Central memory CD4-positive, alpha-beta T cell (primary cell): ENCODE results near the gene C16orf78.

Source experiments
- DNase-seq: peaks from one replicate; pipeline ENCODE4 v3.0.0; 2022
- total RNA-seq, 3 experiments: gene quantifications; one replicate each; lab custom pipeline; 2026; lab: John Stamatoyannopoulos, UW

Gene C16orf78, protein sequence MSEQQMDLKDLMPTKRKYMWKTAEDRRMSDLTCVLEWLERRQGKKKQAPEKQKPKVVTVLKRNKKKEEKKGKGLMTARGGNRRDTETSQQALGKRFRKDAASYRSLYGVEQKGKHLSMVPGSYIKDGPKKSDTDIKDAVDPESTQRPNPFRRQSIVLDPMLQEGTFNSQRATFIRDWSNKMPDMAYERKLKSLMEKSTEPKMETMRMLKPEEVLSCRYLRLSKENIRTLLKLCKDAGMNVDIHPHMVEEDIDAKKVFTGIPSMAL
- total RNA-seq: 0 reads per million in 3 experiments

DNA sequence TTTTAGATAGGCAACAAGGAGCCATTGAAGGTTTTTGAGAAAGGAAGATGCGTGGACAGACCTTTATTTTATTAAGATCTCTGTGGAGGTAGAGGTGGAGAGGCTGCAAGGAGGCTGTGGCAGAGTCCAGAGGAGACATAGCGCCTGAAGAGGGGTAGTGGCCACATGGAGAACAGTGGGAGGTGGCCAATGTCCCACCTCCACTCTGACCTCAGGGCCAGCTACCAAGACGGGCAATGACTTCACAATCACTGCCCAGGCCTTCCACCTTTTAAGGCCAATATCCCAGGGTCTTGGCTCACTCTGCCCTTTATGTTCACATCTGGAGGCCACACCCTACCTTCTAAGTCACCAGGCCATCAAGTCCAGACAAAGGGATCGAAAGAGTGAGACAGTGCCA, at the start of gene C16orf78:
C16orf78 (plus strand) TSS at position 301 of the 400 bp plus-strand sequence. CDS start 136 bp downstream, outside the sequence.
- DNase-seq: no peak

DNA sequence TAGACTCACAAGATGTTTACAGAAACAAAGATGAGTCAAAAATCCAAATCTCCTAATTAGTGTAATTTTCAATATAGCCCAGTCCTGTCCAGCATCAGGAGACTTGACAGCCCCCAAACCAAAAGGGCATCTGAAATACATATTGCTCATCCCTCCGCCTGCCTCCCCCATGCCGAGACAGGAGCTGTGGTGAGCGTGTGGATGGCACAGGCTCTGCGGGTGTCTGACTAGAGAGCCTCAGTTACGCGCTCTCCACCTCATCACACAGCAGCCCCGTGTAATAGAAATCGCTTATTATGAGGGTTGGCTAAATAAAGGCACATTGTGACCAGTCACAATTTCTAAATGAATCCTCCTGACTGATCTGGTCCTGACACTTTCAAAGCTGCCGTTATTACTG, 48.9 kb upstream of the C16orf78 start:
- no peak for DNase-seq

DNA sequence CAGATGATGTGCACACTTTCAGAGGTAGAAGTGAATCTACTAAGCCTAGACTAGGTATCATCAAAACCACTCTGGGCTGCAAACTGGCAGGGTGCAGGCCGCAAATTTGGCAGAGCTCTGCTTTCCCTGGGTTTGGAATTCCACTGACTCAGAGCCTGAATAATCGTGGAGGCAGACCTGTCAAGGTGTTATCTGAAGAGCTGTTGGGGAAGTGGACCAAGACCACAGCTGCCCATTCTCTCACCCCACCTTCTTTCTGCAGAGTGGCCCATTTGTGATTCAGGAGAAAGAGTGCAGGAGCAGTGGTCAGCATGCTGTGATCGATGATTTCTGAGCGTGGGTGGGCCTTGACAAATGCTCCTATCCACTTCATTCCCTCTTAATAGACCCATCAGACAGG, 46.1 kb upstream of the C16orf78 start:
- DNase-seq: no peak

DNA sequence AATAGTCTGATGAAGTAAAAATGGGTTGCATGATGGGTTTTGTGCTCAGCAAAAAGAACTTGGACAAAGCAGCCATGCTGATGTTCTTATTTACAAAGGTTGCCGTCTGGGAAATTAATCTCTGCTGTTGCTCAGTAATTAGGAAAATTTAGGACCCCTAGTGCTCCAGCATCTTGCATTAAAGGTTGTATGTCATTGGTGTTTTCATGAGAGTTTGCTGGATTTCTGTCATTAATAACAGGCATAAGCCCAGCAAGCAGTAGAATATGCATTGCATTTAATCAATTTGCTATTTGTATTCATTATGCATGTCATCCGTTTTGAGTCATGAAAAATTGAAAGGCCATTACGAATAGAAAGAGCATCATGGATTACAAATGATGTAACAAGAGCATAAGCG, 45.3 kb upstream of the C16orf78 start:
- DNase-seq: no peak

DNA sequence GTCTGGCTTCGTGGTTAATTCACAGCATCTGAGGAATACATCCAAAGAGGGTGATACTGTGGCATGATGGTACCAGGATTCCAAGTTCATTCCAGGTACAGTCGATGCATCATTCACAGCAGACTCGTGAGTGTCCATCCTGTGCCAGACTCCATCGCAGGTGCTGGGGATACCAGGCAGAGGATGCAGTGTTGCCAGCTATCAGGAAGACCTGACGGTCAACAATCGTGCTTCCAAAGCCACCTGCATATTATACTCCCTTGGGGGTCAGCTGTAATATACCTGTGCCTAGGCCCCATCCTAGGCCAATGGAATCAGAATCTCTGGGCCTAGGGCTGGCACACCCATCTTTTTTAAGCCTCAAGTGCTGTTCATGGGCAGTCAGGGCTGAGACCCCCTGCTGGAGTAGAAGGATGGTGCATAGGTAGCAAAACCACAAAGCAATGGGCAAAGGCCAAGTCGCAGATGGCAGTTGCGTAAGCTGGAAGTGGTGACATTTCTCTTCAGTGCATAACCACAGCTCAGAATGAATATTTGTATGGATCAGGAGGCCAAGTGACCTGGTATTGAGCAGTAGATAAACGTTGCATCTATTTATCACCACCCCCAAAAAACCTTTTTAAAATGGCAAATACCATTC, 42.9 kb upstream of the C16orf78 start:
- DNase-seq: no peak

DNA sequence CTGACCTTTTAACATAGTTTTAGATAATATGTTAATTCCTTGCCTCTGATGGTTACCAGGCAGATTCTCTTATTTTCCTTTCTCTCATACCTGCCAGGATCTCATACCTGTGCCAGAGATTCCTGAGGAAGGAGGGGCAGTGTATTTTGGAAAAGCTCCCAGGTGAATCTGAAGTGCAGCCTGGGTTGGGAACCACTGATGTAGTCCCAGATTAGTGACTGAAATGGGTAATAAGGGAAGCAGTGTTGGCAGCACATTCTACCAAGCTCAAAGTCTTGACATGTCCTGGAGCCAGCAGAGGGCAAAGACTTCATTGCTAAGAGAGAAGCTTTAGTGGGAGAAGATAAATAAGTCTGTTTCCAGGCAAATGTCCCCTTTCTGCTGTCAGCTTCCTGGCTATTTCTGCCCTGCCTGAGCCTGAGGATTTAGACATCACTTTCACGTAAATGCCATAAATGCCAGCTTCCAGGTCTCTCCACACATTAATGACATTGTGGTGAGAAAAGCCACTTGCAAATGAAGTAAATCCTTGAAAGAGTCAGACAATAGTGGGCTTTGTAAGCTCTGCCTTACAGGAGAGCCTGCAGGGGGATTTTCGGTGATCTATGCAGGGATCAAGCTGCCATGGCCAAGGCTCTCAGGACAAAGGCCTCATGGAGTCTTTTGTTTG, 40.9 kb upstream of the C16orf78 start:
- DNase-seq: no peak

DNA sequence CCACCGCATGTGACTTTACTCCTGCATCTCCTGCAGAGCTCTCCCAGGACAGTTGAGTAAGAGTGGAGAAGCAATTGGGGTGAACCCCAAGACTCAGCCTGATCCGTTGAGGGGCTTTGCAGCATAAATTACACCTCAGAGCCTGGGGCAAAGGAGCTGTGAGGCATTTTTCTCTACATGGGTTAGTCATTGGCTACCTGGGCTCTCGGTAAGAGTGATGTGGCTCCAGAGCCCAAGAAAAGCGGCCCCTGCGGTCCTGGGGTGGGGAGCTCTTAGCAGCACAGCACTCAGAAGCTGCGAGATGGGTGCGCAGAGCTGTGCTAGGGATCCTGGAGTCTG, 40.4 kb upstream of the C16orf78 start:
- no peak for DNase-seq

DNA sequence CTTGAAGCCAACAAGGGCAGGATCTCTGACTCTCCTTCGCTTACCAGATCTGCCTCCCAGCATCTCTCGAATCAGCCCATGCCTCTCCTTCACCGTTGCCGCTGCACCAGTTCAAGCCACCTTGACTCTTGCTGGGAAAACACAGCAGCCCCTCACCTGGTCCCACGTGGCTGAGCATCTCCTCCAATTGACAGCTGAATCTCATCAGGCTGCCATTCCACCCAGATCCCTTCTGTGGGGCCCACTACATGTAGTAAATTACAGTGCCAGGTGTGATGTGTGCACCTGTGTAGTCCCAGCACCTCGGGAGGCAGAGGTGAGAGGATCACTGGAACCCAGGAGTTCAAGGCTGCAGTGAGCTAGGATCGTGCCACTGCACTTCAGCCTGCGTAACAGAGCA, 37.8 kb upstream of the C16orf78 start:
- DNase-seq: no peak

DNA sequence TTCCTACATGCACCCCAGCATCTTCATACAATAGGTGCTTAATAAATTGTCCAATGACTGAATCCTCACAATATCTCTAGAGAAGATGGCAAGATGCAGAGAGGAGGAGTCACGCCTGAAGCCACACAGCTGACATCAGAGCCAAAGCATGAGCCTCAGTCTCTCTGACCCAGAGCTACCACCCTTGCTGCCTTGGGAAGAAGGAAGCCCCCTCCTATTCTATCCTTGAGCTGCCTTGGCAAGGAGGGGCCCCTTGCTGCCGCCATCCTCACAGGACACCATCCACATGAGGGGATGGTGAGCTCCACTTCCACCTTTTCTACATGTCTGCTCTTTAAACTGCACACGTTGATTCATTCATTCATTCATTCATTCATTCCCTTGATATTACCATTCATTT, 37.0 kb upstream of the C16orf78 start:
- no peak for DNase-seq

DNA sequence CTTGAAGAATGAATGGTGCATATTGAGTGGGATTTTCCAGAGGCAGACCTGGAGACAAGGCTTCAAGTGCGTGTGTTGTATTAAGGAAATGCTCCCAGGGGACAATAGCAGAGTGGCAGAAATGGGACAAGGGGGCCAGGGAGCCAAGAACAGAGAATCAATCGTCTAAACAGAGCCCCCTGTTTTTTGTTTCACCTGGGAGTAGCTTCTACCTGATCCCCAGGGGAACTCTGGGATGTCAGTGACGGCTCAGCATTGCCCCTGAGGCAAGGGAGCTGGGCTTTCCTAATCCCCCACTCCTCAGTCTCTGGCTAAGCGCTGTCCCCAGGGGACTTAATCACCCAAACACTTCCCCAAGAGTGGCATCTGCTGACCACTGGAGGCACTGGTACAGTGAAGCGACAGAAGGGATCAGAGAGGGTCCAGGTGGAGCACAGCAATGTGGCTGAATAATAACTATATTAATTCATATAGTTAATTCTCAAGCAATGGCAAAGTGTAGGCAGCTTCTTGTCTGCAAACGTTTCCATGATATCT, 35.7 kb upstream of the C16orf78 start:
- no peak for DNase-seq

DNA sequence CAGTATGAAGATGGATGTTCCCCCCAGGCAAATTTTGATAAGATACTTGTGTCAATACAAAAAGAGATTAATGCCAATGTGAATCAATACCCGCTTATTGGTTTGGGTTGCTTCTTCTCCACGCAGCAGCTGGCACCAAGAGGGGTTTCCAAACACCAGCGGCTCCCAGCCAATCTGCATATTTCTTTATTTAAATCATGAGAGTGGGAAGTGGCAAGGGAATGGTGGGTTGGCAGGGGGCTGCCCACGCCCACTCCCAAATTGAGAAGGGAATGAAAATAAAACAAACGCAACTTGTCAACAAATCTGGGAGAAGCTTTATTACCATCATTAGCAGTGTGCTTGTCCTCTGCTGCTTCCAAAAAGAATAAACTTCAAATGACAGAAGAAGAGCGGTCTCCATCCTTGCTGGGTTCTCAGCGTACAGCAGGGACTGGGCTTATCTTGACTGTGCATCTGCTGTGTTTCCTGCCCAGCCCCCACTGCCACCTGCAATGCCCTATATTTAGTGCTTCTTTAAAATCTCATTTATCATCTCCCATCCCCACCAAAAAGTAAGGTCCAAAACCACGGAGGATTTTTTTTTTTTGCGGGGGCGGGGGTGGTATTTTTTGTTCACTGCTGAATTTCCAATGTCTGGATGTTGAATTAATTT, 34.9 kb upstream of the C16orf78 start:
- DNase-seq: no peak

DNA sequence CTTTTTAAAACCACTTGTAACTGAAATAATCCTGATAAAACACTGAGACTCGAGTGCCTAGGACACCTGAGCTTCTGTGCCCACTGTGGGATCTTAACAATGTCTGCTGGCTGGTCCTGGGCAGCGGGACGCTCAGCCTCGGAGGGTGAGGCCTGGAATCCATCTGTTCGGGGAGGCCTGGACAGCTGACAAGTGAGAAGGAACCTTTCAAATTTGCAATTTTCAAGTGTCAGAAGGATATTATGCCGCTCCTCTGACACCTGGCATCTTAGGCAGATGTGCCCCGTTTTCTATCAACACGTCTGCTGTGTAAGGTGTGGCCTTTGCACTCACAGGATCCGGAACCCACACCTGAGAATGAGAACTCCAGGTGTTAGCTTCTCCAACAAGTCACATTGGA, 33.1 kb upstream of the C16orf78 start:
- no peak for DNase-seq

DNA sequence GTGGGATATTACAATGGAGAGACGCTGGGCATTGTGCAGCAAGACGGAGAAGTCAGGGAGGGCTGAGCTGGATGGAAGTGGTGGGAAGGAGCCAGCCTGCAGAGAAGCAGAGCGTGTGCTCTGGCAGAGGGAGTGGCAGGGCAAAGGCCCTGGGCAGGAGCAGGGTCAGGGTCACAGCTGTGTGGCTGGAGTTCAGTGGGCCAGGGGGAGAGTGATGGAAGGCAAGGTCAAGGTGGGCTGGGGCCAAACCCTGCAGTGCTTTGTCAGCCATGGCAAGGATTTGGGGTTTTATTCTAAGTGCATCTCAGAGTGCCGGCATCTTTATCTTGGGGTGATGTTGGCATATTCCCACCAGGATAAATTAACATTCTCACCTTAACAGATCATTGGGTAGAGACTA, 31.9 kb upstream of the C16orf78 start:
- no peak for DNase-seq

DNA sequence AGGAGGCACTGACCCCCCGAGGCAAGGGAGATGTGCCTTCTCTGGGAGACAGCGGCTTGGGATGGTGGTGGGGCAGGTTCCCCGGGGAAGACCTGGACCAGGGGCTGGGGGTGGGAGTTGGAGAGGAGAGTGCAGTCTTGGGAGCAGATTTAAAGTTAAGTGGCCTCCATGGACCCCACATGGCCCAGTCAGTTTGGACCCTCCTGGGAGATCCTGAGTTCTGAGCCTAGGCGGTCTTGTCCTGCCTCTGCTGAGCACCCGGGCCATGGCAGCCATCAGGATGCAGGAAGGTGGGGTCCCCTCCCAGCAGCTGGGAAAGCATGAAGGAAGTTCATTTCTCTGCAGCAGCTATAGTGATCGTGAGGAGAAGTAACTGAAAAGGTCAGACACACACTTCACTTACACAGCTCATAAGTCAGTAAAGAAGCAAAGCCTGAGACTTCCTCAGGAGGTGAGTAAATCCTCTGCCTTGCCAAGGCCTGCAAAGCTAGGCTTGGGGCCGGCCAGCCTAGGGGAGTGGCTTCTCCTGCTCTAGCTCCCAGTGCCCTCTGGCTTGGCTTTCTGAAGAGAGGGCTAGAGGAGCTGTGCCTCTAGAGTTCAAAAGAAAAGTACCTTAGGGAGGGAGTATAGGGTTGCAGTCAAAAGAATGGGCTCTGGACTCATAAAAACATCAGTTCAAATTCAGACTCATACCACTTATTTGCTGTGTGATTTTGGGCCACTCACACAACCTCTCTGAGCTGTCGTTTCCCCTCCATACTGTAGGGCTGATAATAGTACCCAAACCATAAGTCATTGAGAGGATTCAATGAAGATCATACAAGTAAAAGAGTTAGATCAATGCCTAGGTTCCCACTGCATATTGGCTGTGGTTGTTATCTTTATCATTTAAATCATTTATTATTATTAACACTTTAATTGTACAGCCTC, 31.0 kb upstream of the C16orf78 start:
- no peak for DNase-seq

DNA sequence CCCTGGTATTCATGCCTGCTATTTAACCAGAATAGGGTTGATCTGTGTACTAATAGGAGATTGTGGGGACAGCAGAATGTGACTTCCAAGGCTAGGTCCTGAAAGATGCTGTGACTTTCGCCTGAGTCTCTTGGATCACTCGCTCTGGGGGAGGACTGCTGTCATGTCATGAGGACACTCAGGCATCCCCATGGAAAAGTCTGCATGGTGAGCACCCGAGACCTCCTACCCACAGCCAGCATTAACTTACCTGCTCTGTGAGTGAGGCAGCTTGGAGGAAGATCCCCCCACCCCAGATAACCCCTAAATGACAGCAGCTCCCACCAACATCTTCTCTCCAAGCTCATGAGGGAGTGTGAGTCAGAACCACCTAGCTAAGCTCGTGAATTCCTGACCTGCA, 30.3 kb upstream of the C16orf78 start:
- no peak for DNase-seq

DNA sequence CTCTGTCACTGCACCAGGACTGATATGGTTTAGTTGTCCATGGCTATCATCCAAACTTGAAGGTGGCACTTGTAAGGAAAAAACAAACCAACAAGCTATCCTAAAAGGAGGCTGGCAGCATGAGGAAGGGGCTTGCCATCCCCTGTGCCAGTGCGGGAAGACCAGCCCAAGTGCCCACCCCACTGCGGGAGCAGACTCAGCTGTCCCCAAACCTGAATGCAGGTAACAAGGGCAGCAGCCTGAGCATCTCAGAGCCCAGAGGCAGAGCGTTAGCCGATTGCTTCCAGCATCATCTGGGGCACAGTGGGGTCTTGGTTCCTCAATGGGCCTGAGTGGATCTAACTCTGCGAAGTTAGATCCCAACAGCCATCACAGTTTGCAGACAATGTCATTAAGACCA, 29.2 kb upstream of the C16orf78 start:
- DNase-seq: no peak

DNA sequence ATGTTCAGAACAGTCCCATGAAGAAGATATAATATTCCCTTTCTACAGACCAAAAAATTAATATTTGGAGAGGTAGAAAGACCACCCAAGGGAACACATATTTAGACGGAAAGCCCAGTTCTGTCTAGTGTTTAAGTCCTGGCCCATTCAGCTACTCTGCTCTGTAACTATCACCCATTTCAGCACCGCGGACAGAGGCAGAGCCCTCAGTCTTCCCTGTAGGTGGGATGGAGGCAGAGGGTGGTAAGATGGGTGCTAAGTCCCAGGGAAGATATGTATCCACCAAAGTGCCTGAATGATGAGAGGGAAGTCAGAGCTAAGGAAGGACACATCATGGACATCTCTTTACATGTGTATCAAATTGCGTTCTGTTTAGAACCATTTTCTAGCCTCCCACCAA, 27.8 kb upstream of the C16orf78 start:
- DNase-seq: no peak

DNA sequence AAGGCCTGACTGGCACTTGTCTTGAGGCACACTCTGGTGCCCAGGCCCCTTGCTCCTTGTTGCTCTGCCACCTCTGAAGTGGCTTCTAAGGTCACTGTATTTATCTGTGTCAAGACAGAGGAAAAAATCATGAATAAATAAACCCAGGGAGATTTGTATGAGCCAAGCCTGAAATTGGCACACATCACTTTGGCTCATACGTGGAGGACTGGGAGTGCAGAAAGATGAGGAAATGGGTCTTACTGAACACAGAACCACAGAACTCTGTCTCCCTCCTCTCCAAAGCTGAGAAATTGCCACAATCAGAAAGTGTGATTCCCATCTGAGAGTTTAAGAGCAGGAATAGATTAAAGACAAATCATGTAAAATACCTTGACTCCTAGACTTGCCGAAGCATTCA, 27.1 kb upstream of the C16orf78 start:
- no peak for DNase-seq

DNA sequence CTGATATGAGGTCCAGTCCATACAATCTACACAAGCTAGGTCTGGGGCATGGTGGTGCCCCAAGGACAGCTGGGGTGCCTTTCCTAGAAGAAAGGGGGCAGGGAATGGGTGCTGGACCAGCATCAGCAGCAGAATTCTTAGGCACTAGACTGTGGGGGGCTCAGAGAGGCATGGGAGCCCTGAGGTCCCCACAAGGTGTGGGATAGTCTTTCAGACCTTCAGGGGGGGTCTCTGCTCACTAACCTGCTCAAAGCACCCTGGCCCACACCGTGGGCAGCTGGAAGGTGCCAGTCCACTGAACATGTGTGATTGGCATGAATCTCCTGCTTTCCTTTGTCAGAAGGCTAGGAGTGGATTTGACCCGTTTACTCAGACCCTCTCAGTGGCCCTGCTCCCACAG, 26.1 kb upstream of the C16orf78 start:
- no peak for DNase-seq

DNA sequence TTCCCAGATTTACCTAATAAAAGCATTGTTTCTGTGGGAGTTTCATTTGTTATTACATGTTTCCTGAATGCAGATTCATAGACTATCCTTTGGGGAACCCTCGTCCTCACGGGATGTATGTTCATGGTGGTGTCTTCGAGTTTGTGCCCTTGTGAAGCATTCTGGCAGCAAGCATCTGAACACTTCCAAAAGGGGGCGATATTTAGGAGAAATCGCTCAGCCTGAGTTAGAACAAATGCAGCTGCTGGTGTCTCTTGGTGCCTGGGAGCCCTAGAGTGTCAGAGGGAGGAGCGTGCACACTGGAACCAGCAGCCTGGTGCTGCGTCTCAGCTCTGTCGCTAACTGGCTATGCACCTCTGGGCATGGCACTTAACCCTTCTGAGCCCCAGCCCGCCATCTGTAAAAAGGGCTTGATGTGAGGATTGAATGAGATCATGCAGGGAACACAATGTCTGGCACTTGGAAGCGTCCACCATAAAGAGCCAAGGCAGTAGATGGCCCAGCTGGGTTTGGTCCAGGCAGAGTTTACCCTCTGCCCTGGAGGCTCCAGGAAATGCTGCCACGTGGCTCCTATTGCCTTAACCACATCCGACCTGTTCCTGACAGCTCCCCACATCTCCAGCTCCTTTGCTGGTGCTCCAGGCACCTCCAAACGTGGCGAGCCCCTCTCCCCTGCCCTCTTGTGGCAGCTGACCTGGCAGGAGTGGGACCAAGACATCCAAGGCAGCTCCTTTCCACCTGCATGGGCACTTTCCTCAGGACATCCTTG, 25.0 kb upstream of the C16orf78 start:
- no peak for DNase-seq

DNA sequence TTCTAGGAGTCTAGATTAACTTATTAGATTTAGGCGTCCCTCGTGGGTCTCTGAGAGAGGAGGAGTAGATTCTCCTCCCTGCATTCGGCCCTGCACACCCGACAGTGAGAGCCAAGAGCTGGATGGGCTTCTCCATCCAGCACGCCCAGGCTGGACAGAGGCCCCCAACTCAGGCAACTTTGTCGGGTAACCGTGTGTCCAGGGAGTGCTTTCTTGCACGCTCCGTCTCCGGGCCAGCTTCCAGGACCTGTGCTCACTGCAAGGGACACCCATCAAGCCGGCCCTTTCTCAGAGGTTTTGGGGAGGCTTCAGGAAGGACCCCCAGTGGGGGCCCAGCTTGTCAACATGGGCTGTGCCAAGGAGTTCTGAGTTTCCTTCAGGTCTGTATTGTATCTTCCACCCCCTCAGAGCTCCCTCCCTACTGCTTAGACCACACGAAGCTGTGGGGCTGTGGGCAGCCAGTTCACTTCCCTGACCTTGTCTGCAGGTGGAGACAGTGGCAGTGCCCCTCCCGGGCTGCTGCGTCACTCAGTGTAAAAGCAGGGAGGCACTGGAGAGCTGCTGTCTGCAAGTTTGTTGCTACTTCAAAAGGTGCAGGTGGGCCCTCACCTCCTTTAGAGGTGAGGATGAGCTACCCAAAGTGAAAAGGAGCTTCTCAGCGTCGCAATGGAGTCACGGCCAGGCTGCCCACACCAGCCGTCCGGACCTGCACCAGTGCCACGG, 24.0 kb upstream of the C16orf78 start:
- no peak for DNase-seq
